GM21576 (cell line): ENCODE data around the gene SUN2.

Source experiments
- ATAC-seq: cut with Tn5 transposase; IDR thresholded peaks from one replicate; pipeline ENCODE4 v1.9.1; 2021; ENCODE audit warnings: mild to moderate bottlenecking, moderate library complexity; ENCODE audit not compliant: unreplicated experiment

Gene SUN2

GRCh38 chr22:38720350-38720749 lies 35.4 kb downstream of the SUN2 start:
- no peak for ATAC-seq

GRCh38 chr22:38719196-38719595 lies 36.6 kb downstream of the SUN2 start:
- no peak for ATAC-seq

GRCh38 chr22:38718414-38718813 lies 37.4 kb downstream of the SUN2 start:
- no peak for ATAC-seq

- no peak for ATAC-seq
Observed at GRCh38 chr22:38717244-38717643, 38.6 kb downstream of the SUN2 start.

DNA sequence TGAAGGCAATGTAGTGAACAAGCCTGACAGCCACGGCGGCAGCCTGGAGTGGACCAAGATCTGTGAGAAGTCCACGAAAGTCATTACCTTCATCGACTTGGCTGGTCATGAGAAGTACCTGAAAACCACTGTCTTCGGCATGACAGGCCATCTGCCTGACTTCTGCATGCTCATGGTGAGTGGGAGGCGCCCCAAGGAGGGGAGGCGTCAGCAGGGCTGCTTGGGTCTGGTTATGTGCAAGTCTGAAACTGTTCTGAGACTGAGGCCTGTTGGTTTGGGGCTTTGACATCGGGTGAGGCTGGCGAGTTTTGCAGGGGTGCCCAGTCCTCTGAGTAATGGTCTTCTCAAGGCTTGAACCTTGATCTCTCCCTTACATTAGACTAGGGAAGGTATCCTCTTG lies 39.0 kb downstream of the SUN2 start:
- no peak for ATAC-seq

DNA sequence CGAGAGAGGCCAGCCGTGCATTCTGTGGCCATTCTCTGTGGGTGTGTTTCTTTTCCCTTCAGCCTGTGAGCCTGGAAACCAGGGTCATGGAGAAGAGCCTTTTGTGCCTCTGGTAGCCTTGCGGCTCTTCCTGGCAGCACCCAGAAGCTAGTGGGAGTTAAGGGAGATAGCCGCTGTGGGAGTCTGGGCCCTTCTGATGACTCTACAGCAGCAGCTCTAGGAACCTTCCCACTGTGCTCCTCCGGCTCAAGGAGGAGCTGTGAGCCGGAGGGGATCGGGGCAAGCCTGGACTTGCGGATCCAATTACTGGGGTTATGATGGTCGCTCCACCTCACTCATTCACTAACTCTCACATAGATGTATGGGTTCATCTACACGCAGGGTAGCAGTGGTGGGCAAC lies 39.5 kb downstream of the SUN2 start:
- no peak for ATAC-seq

GRCh38 chr22:38715852-38716251 lies 39.9 kb downstream of the SUN2 start:
- ATAC-seq = no peak

DNA sequence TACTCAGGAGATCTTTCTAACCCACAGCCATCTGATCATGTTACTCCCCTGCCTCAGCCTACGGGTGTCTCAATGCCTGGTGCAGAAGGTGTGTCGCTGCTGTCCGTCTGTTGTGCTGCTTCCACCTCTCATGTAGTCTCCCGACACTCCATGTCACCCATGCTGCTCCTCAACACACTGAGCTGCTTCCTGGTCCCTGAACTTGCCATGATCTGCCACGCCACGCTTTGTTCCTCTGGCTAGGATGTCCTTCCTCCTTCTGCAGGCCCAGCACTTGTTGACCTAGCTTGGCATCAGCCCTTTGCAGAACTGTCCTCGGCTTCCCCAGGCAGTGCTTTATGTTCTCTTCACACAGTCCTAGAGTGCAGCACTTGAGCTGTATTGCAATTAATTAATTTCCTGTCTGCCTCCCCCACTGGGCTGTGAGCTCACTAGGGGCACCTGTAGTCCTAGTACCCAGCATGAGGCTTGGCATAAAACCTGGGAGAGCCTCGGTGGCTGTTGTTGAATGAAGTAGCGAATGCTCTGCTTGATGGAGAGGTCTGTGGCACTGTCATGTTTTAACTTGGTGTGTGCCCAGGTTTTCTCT lies 40.5 kb downstream of the SUN2 start:
- ATAC-seq = no peak

DNA sequence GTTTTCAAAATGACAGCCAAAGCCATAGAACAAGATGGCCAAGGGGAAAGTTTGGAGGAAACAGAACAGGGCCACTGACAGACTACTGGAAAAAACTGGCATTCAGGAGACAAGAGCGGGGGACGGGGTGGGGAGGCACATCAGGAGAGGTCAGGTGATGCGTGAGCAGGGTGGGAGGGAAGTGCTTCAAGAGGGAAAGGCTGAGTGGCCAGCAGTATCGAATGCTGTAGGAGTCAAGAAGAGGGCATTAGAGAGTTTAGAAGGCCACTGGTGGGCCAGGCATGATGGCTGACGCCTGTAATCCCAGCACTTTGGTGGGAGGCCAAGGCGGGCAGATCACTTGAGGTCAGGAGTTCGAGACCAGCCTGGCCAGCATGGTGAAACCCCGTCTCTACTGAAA lies 41.9 kb downstream of the SUN2 start:
- ATAC-seq = no peak

- ATAC-seq = no peak
Observed at GRCh38 chr22:38712486-38713207, 43.2 kb downstream of the SUN2 start.

GRCh38 chr22:38710866-38711265 lies 44.9 kb downstream of the SUN2 start:
- no peak for ATAC-seq

GRCh38 chr22:38710351-38710750 lies 45.4 kb downstream of the SUN2 start:
- no peak for ATAC-seq

DNA sequence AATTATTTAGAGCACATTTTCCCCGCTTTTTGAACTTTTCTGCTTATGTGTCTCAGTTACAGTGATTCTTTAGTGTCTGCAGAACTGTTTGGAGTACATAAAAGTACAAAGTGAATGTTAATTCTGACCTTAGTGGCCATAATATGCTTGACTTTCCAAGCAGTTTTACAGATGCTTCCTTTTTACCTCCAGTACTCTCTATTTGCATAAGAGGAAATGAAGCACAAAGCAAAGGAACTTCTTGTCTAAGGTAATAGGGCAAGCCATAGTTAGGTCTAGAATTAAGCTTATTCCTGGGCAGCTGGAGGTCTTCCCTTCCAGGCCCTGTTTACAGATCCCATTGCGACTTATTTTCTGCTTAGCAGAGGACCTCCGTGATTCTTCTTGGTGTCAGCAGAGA lies 46.5 kb downstream of the SUN2 start:
- no peak for ATAC-seq

DNA sequence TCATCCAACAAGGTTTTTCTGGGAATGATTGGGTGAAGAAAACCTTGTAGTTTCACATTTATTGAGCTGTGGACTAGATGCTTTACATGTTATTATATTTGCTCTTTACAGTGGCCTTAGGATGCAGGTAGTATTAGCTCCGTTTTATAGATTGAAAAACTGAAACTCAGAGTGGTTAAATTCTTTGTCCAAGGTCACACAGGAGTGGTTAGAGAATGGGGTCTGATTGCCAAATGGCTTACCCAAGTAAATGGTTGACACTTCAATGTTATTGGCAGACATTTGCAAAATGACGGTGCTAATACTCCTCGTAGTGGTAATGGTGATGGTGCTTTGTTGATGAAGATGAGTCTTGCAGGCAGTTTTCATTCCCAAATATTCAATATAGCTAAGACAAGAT lies 47.8 kb downstream of the SUN2 start:
- ATAC-seq = no peak

DNA sequence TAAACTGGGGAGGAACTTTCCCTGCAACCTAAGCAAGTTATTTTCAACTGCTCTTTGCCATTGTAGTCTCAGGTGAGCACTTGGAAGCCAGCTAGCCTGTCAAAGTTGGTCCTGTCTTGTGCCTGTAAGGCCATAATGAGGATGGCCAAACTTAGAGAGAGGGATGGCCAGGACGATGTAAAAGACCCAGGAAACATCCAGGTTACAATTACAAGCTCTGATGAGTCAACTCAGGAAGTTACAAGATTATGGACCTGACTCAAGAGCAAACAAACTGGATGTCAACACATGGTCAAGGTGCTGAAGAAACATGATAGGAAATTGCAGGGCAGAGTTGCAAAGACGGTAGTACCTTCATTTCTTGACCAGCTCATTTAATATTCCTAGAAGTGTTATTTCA lies 48.5 kb downstream of the SUN2 start:
- no peak for ATAC-seq

GRCh38 chr22:38706901-38707195 lies 49.0 kb downstream of the SUN2 start:
- no peak for ATAC-seq

DNA sequence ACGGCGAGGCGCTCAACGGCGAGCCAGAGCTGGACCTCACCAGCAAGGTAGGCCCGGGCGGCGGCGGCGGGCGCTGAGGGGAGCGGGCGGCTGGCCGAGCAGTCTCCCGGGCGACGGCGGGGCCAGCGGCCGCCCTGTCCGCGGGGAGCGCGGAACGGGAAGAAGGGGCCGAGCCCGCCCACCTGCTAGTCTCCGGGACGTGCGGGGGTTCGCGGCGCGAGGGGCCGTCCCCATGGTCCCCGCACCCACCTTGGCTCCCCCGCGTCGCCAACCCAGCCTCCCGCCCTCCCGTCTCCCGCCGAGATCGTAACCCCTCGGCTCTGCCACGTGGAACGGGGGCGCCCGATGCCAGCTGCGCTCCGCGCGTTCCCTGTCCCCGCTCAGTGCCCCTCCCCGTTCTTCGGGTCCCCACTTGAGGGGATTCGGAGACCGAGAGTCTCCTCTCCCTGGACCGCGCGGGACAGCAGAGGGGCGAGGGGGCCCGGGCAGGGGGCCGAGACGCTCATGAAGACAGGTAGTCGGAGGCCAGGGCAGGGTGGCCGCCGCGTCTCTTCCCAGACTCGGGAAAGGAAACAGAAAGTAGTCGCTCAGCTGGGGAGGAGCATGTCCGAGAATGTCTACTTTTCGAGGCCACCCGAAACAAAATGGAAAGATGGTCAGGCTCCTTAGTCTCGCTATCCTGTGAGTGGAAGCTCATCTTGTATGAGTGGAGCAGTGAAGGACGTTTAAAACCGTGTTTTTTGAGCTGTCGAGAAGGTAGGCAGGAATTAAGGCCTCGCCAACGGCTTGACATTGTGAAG lies 49.5 kb downstream of the SUN2 start:
- ATAC-seq = no peak

- ATAC-seq = peak; percentile 68
Observed at GRCh38 chr22:38705235-38706100, 50.3 kb downstream of the SUN2 start, which contains the start of gene GTPBP1. GTPBP1 (plus strand) TSS chr22:38705944; CDS start chr22:38705956, 12 bp downstream.

GRCh38 chr22:38704654-38705234 lies 51.1 kb downstream of the SUN2 start:
- no peak for ATAC-seq

GRCh38 chr22:38700789-38701628 lies 54.8 kb downstream of the SUN2 start, which contains the start of gene JOSD1:
JOSD1 (minus strand) TSS chr22:38700943; CDS start chr22:38699987, 956 bp downstream.
- peak; percentile 32 for ATAC-seq
